Measurements from ENCODE around the gene FARS2.

GRCh38 chr6:5498579-5498899 lies 237.2 kb downstream of the FARS2 start:
- TF ChIP-seq CTCF (IDR thresholded peaks at IDR 0.05) (no peak), EZH2 (IDR thresholded peaks at IDR 0.05; ENCODE audit: borderline replicate concordance, insufficient read depth, low read depth, low read length, poor library complexity, severe bottlenecking) (no peak)
